K562 (cell line): ENCODE data around the gene SREBF1. TPM values are rescaled to one million over a fixed set of nuclear protein-coding genes. Genes with fewer than 3 reads are reported as not detected.

Experiments
- CREB5 ChIP-seq: fragments of 250-450 bp; sonication (Bioruptor Pico); IDR thresholded peaks from 2 replicates; pipeline ENCODE4 v1.5.0; 2020; ENCODE audit warnings: mild to moderate bottlenecking
- ETS2 ChIP-seq: IDR thresholded peaks from 2 replicates; pipeline ENCODE4 v1.6.1; 2016; ENCODE audit warnings: borderline replicate concordance, missing genetic modification characterization, mild to moderate bottlenecking, moderate library complexity, missing compliant biosample characterization; ENCODE audit not compliant: poor library complexity, severe bottlenecking
- EZH2 ChIP-seq: IDR thresholded peaks from 2 replicates; pipeline ENCODE4 v1.6.1; 2012; ENCODE audit warnings: low read depth, mild to moderate bottlenecking, inconsistent platforms, low read length, borderline replicate concordance
- HIVEP1 ChIP-seq: fragments of 250-450 bp; sonication (Bioruptor Pico); IDR thresholded peaks from 2 replicates; pipeline ENCODE4 v1.4.0; 2020; ENCODE audit warnings: mild to moderate bottlenecking
- L3MBTL2 ChIP-seq: fragments of 450-650 bp; IDR thresholded peaks from 2 replicates; pipeline ENCODE4 v1.6.1; 2016; ENCODE audit warnings: mild to moderate bottlenecking, moderate library complexity
- MAZ ChIP-seq, 2 experiments: fragments of 450-650 bp in 1 of 2; sonication (generic) in 1 of 2; formaldehyde crosslinking; IDR thresholded peaks in 1 of 2; conservative IDR thresholded peaks in 1 of 2; 2 replicates each; pipeline versions ENCODE4 v1.4.0 to v1.5.0; 2020; ENCODE audit warnings: mild to moderate bottlenecking in 1 of 2, missing genetic modification reagents in 1 of 2
- MYC ChIP-seq, 2 experiments: fragments of 250-450 bp in 1 of 2; sonication (Bioruptor Pico) in 1 of 2; IDR thresholded peaks; 2 replicates each; pipeline versions ENCODE4 v1.5.1 to v1.6.1; 2012 to 2021; ENCODE audit warnings: low read depth in 2 of 2, borderline replicate concordance in 1 of 2, improper control_type of control experiment in 1 of 2, low read length in 1 of 2, mild to moderate bottlenecking in 1 of 2, moderate library complexity in 1 of 2
- PML ChIP-seq: IDR thresholded peaks from 2 replicates; pipeline ENCODE4 v1.6.1; 2012; ENCODE audit warnings: low read length, inconsistent platforms
- PTBP1 ChIP-seq: fragments of 200-400 bp; formaldehyde crosslinking; IDR thresholded peaks from 2 replicates; pipeline ENCODE4 v1.6.1; 2017; ENCODE audit warnings: low read depth, low read length
- RBM15 ChIP-seq: fragments of 200-400 bp; formaldehyde crosslinking; IDR thresholded peaks from 2 replicates; pipeline ENCODE4 v1.6.1; 2018; ENCODE audit warnings: mild to moderate bottlenecking, low read length, moderate library complexity; ENCODE audit not compliant: insufficient read depth
- RBM22 ChIP-seq: fragments of 200-400 bp; formaldehyde crosslinking; IDR thresholded peaks from 2 replicates; pipeline ENCODE4 v1.6.1; 2018; ENCODE audit warnings: low read length, low read depth; ENCODE audit not compliant: poor library complexity, severe bottlenecking
- RERE ChIP-seq: sonication (generic); formaldehyde crosslinking; IDR thresholded peaks from 2 replicates; pipeline ENCODE4 v1.8.0; 2023; ENCODE audit warnings: missing genetic modification reagents, mild to moderate bottlenecking, borderline replicate concordance
- RHOXF2B ChIP-seq: fragments of 250-450 bp; sonication (Bioruptor Pico); conservative IDR thresholded peaks from 2 replicates; pipeline ENCODE4 v1.5.1; 2021
- SRSF1 ChIP-seq: fragments of 200-400 bp; formaldehyde crosslinking; IDR thresholded peaks from 2 replicates; pipeline ENCODE4 v1.6.1; 2017; ENCODE audit warnings: mild to moderate bottlenecking, low read depth, low read length, moderate library complexity
- SUPT5H ChIP-seq: fragments of 450-650 bp; IDR thresholded peaks from 2 replicates; pipeline ENCODE4 v1.6.1; 2016
- TAF7 ChIP-seq: fragments of 450-650 bp; IDR thresholded peaks from 2 replicates; pipeline ENCODE4 v1.6.1; 2016; ENCODE audit warnings: missing genetic modification characterization, missing compliant biosample characterization
- TRIM28 ChIP-seq: fragments of 450-650 bp; IDR thresholded peaks from 2 replicates; pipeline ENCODE4 v1.6.1; 2017
- ZNF23 ChIP-seq: fragments of 250-450 bp; sonication (Bioruptor Pico); IDR thresholded peaks from 2 replicates; pipeline ENCODE4 v1.4.0; 2020; ENCODE audit warnings: mild to moderate bottlenecking
- ZNF232 ChIP-seq: sonication (generic); formaldehyde crosslinking; IDR thresholded peaks from 2 replicates; pipeline ENCODE4 v1.8.0; 2022; ENCODE audit warnings: mild to moderate bottlenecking, missing genetic modification reagents
- ZNF24 ChIP-seq: fragments of 450-650 bp; IDR thresholded peaks from 2 replicates; pipeline ENCODE4 v1.6.1; 2016
- ZNF583 ChIP-seq: fragments of 250-450 bp; sonication (Bioruptor Pico); IDR thresholded peaks from 2 replicates; pipeline ENCODE4 v1.4.0; 2020
- ZNF77 ChIP-seq: fragments of 250-450 bp; sonication (Bioruptor Pico); IDR thresholded peaks from 2 replicates; pipeline ENCODE4 v1.5.0; 2020
- ZNF785 ChIP-seq: fragments of 250-450 bp; sonication (Bioruptor Pico); IDR thresholded peaks from 2 replicates; pipeline ENCODE4 v1.4.0; 2020; ENCODE audit warnings: mild to moderate bottlenecking
- polyA plus RNA-seq, 8 experiments: library from polyadenylated mRNA; depleted of rRNA in 4 of 8; stranded (reverse) in 5 of 8; unstranded in 3 of 8; fragments of >200 nt; fragmentation: Nextera tagmentation in 2 of 8; fragmentation: Illumina TruSeq in 1 of 8; extraction: Ambion mirVana in 2 of 8; extraction: Trizol in 1 of 8; gene quantifications; 2 replicates each; pipeline versions ENCODE4 v1.2.1 to v1.2.3, GENCODE V29; 2011 to 2014; ENCODE audit warnings: inconsistent platforms in 1 of 8, missing spikeins in 1 of 8
- total RNA-seq, 7 experiments: library from RNA; depleted of rRNA in 6 of 7; stranded (reverse); fragments of >200 nt in 6 of 7; fragmentation: Illumina TruSeq in 2 of 7; extraction: Trizol in 2 of 7; gene quantifications; 2 replicates each; pipeline versions ENCODE4 v1.2.1 to v1.2.3, GENCODE V29; 2011 to 2021; ENCODE audit warnings: low replicate concordance in 1 of 7

The SREBF1 gene
- total and polyA plus RNA-seq, 9 of the 15 experiments (the other 6 are each of a cell fraction or from before 2014, with no cell fraction given): 1.6 to 169 (median 69.4) TPM

DNA sequence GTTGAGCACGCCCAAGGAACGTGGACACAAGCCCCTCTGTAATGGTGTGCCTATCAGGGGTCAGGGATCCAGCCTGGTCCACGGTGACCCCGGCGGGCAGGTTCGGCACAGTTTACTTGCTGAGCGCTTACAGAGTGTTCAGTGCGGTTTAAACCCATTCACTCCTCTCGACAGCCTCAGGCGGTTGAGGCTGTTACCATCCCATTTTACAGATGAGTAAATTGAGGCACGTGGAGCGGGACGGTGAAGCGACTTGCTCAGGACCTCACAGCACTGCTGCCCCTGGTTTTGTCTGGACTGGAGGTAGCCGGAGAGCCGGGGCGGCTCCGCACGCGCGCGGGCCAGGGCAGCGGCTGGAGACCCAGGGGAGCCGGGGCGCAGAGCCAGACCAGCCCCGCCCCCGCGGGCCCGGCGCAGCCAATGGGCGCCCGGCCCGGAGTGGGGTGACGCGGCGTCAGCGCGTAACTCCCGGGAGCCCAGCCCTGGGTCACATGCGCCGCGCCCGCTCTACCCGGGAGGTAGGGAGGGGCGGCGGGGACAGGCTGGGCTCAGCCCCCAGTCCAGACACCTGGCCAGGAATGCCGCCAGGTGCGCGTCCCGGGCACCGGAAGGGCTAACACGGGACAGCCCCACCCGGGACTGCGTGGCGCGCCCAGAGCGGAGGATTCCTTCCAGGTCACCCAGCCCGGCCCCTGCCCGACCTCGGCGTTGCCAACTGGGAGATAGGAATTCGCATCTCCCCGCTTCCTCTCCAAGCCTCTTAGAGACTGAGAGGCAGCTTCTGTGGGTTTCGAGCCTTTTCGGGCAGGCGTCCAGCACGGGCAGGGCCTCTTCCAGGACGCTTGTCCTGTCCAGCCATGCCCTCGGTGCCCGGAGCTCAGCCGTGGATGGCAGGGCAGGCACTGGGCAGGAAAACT is 3.3 kb upstream of the SREBF1 start (continued):
- TF ChIP-seq RERE (no peak), HIVEP1 (CRISPR knock-in tag) (peak; percentile 74; the same call in 1 of the 2 replicates), ZNF785 (CRISPR knock-in tag) (no peak), PML (0 out of 2 replicates have a peak, but pooled peaks have one; percentile 2), RBM15 (no peak), RBM22 (no peak), ZNF23 (CRISPR knock-in tag) (no peak), ZNF583 (CRISPR knock-in tag) (peak; percentile 77), ZNF232 (CRISPR knock-in tag) (no peak), PTBP1 (0 out of 2 replicates have a peak, but pooled peaks have one; percentile 54), ETS2 (tag) (no peak), ZNF77 (CRISPR knock-in tag) (no peak), SRSF1 (no peak), L3MBTL2 (peak; percentile 80), SUPT5H (peak; percentile 88), CREB5 (no peak), RHOXF2B (CRISPR knock-in tag) (no peak), MYC (IDR thresholded peaks at IDR 0.05; ENCODE audit: low read depth, low read length) (peak; percentile 62), MYC (CRISPR knock-in tag; IDR thresholded peaks at IDR 0.05; ENCODE audit: borderline replicate concordance, low read depth) (0 out of 2 replicates have a peak, but pooled peaks have one; percentile 21), TAF7 (tag) (no peak; the same call in 1 of the 2 replicates), ZNF24 (peak; percentile 24; the same call in 1 of the 2 replicates), TRIM28 (no peak), EZH2 (no peak), MAZ (CRISPR knock-in tag; conservative IDR thresholded peaks at IDR 0.05 in 1 of 2, IDR thresholded peaks at IDR 0.05 in 1 of 2) (peak; percentile 81 to 93; a peak in 3 of 4 replicates)
